ENCODE data around the gene CFP. TPM values are rescaled to one million over a fixed set of nuclear protein-coding genes. Genes with fewer than 3 reads are reported as not detected.

The CFP gene
- total and polyA plus RNA-seq, 5 donors from 2014 or later: 6.2 to 18.7 (median 11.7) TPM

DNA sequence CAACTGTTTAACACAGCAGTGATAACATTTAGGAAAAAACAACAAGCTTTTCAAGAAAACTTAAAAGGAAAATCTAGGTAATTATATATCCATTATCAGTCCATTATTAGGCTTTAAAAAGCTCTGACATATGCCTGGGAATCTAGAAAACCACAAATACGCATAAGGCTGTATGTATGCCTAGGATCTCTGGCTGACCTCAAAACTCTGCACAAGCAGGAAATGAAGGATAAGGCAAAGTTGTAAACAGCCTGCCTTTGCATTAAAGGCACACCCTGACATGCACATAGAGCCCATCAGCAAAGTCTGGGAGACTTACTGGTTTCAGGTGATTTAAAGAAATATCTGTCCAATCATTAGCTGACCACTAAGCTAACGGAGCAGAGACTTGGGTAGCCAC lies 33.5 kb downstream of the CFP start:
- Mint-ChIP-seq H3K27me3 (peaks cover 6% of the 10 kb centered on the region), H3K36me3 (peaks cover 4% of the 10 kb centered on the region), H3K27ac (peak overlapping the region; percentile 65 to 95 (median 69)), H3K4me1 (peaks cover 0 to 16% (median 5%) of the 10 kb centered on the region in 4 donors), H3K4me3 (peak overlapping the region in 1 of 4 donors; percentile 16), H3K9me3 (peaks cover 0 to 23% (median 5%) of the 10 kb centered on the region in 7 donors)
- no peaks in the 10 kb centered on the region for H3K36me3 ChIP-seq (ENCODE audit: control insufficient read depth, insufficient read depth, low read length)
- peak overlapping the region; percentile 19 for H3K4me3 ChIP-seq (ENCODE audit: low read depth, low read length)
- H3K4me1 ChIP-seq (ENCODE audit: control insufficient read depth, insufficient read depth, low read length, poor library complexity, severe bottlenecking): peaks cover 3% of the 10 kb centered on the region
- no peak overlapping the region for H3K27ac ChIP-seq (ENCODE audit: insufficient read depth, low read length, poor library complexity, severe bottlenecking)
- ATAC-seq (ENCODE audit: low read depth in 2 of 2): no peak
- DNase-seq: no peak
- H3K9me3 ChIP-seq (ENCODE audit: control insufficient read depth in 2 of 2, low read length in 2 of 2): peaks cover 5 to 10% of the 10 kb centered on the region in 2 experiments
- peaks cover 2% of the 10 kb centered on the region for H3K27me3 ChIP-seq (ENCODE audit: control insufficient read depth, insufficient read depth, low read length)

DNA sequence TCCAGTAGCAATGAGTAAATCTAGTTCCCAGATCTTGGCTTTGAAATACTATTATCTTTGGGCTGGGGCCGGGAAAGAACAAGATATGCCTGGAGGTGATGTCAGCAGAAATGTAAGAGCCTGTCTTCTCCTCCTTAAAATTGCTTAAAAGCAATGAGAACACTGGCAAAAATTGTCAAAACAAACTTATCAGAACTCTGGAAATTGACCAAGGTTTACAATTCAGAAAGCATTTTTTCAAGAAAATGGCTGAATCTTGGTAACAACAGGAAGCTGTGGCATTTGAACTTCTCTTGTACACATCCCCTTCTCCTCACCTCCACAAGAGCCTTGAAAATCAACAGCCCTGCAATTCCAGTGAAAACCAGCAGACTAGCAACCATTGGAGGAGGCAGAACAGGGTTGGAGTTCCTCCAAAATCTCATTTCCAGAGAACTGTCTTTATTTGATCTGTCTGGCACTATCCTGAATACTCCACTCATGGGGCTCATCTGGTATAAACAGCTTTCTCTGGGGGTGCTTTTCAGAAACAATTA lies 33.9 kb downstream of the CFP start:
- DNase-seq (peak in 1 of 3 donors; percentile 22), ATAC-seq (ENCODE audit: low read depth in 2 of 2) (no peak)

DNA sequence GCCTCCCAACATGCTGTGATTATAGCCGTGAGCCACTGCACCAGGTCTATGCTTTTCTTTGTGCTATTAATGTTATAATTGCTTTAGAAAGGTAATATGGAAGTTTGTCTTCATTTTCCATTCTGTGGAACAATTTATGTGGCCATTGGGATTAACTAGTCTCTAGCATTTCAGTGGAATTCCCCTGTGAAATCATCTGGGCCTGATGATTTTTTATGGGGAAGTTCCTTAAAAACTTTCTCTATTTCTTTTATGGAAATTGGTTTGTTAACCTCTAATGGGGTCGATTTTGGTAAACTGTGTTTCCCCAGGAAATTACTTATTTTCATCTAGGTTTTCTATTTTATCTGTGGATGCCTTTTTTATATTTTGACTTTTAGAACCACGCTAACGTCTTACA lies 36.2 kb downstream of the CFP start:
- Mint-ChIP-seq H3K27me3 (no peaks in the 10 kb centered on the region), H3K36me3 (peaks cover 4% of the 10 kb centered on the region), H3K4me3 (no peak overlapping the region), H3K9me3 (peaks cover 0 to 18% (median 5%) of the 10 kb centered on the region in 7 donors), H3K27ac (no peak overlapping the region), H3K4me1 (peaks cover 0 to 16% (median 5%) of the 10 kb centered on the region in 4 donors)
- Histone ChIP-seq H3K9me3 (ENCODE audit: control insufficient read depth in 2 of 2, low read length in 2 of 2) (peaks cover 5 to 8% of the 10 kb centered on the region in 2 experiments), H3K27me3 (ENCODE audit: control insufficient read depth, insufficient read depth, low read length) (no peaks in the 10 kb centered on the region), H3K27ac (ENCODE audit: insufficient read depth, low read length, poor library complexity, severe bottlenecking) (no peak overlapping the region), H3K36me3 (ENCODE audit: control insufficient read depth, insufficient read depth, low read length) (no peaks in the 10 kb centered on the region), H3K4me3 (ENCODE audit: low read depth, low read length) (no peak overlapping the region), H3K4me1 (ENCODE audit: control insufficient read depth, insufficient read depth, low read length, poor library complexity, severe bottlenecking) (peaks cover 3% of the 10 kb centered on the region)
- no peak for DNase-seq
- no peak for ATAC-seq (ENCODE audit: low read depth in 2 of 2)

More for the DNA sequence above, 33.9 kb downstream of the CFP start:
- H3K4me1 ChIP-seq (ENCODE audit: control insufficient read depth, insufficient read depth, low read length, poor library complexity, severe bottlenecking): peaks cover 3% of the 10 kb centered on the region
- Mint-ChIP-seq H3K27me3 (peaks cover 1% of the 10 kb centered on the region), H3K4me1 (peaks cover 0 to 16% (median 5%) of the 10 kb centered on the region in 4 donors), H3K4me3 (peak overlapping the region in 2 of 4 donors; percentile 16 to 19), H3K9me3 (peaks cover 0 to 23% (median 5%) of the 10 kb centered on the region in 7 donors), H3K27ac (peak overlapping the region; percentile 65 to 95 (median 69)), H3K36me3 (peaks cover 4% of the 10 kb centered on the region)
- no peak overlapping the region for H3K27ac ChIP-seq (ENCODE audit: insufficient read depth, low read length, poor library complexity, severe bottlenecking)
- peaks cover 2% of the 10 kb centered on the region for H3K27me3 ChIP-seq (ENCODE audit: control insufficient read depth, insufficient read depth, low read length)
- H3K9me3 ChIP-seq (ENCODE audit: control insufficient read depth in 2 of 2, low read length in 2 of 2): peaks cover 5 to 10% of the 10 kb centered on the region in 2 experiments
- H3K36me3 ChIP-seq (ENCODE audit: control insufficient read depth, insufficient read depth, low read length): no peaks in the 10 kb centered on the region
- peak overlapping the region; percentile 19 for H3K4me3 ChIP-seq (ENCODE audit: low read depth, low read length)

DNA sequence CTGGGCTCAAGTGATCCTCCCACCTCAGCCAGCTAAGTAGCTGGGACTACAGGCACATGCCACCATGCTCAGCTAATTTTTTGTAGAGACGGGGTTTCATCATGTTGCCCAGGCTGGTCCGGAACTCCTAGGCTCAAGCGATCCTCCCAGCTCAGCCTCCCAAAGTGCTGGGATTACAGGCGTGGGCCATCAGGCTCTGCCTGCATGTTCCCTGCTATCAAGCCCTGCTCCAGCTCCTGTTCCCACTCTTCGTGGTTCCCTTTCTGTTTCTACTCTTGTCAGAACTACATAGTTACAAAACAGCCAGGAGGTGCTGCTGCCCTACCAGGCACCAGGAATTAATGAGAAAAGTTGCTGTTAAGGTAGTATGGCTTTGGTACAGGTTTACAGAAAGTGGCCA lies 38.7 kb downstream of the CFP start:
- Mint-ChIP-seq H3K4me1 (peaks cover 0 to 11% (median under 1%) of the 10 kb centered on the region in 4 donors), H3K4me3 (no peak overlapping the region), H3K27ac (no peak overlapping the region), H3K27me3 (no peaks in the 10 kb centered on the region), H3K9me3 (peaks cover 0 to 6% (median 0%) of the 10 kb centered on the region in 7 donors), H3K36me3 (peaks cover under 1% of the 10 kb centered on the region)
- H3K4me1 ChIP-seq (ENCODE audit: control insufficient read depth, insufficient read depth, low read length, poor library complexity, severe bottlenecking): peaks cover 3% of the 10 kb centered on the region
- no peaks in the 10 kb centered on the region for H3K36me3 ChIP-seq (ENCODE audit: control insufficient read depth, insufficient read depth, low read length)
- H3K4me3 ChIP-seq (ENCODE audit: low read depth, low read length): no peak overlapping the region
- no peak overlapping the region for H3K27ac ChIP-seq (ENCODE audit: insufficient read depth, low read length, poor library complexity, severe bottlenecking)
- no peaks in the 10 kb centered on the region for H3K9me3 ChIP-seq (ENCODE audit: control insufficient read depth in 2 of 2, low read length in 2 of 2)
- DNase-seq (no peak), ATAC-seq (ENCODE audit: low read depth in 2 of 2) (no peak)
- H3K27me3 ChIP-seq (ENCODE audit: control insufficient read depth, insufficient read depth, low read length): no peaks in the 10 kb centered on the region

DNA sequence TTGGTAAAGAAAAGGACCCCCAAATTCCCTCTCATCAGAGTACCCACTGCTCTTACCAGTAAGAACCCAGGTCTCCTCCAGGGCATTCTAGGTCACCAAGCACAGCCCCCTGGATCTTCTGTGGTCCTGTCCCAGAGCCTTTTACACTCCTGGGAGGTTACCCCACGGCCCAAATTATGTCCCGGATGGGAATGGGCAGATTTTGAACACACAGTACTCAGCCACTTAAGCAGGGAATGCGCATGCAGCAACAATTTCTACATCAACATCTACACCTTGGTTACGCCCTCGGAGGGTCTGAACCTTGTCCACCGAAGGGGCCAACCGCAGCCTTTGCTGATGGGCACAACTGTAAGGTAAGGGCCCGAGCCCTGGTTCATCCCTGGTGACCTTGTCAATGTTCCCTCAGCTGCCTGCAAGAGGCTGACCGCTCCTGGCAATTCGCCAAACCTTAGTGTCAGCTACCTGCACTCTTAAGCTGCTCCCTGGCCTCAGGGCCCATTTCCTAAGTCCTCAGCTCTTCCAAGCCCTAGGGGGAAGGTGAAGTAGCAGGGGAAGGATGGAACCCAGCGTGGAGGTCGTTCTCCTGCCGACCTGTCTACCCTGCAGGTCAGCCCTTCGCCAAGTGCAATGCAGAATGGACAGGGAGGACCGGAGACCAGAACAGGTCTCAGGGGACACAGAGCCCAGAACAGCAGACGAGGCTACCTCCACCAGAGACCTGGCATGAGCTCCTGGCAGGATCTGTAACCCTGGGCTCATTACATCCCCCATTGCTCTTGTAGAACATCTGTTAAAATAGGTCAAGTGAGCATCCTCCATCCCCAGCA lies 41.6 kb downstream of the CFP start:
- H3K9me3 Mint-ChIP-seq: no peaks in the 10 kb centered on the region
- ATAC-seq (ENCODE audit: low read depth in 2 of 2) (no peak), DNase-seq (no peak)

DNA sequence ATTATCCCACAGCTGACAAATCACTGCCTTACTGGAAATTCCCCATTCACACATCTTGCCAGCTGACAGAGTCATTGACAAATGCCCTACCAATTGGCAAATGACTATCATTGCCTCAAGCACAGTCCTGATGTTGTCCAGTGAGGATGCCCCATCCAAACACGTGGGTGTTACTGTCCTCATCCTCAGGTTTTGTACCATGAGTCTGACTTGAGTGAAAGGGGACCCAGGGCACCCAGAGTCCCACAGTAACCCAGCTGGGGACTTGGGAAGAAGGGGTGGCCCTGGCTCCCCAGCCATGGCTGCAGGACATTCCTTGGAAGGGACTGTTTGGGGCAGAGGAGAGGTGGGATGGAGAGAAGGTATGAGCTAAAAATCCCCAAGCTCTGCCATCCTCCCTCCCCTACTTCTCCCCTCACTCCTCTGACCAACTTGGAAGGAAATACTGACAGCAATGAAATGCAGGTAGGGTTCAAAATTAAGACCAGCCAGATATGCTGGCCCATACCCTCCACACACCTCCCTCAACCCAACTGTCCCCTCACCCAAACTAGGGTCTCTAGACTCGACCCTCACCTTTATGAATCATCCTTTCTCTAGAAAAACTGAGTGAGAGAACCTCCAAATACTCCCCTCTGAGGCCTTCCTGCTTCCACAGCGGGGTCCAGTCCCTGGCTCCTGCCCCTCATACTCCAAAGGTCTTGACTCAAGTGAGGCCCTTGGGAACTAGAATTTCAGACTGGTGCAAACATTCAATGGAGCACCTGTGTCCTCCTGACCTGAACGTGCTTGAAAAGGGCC lies 42.4 kb downstream of the CFP start:
- H3K27ac ChIP-seq (ENCODE audit: insufficient read depth, low read length, poor library complexity, severe bottlenecking): no peak overlapping the region
- Mint-ChIP-seq H3K27me3 (no peaks in the 10 kb centered on the region), H3K36me3 (peaks cover 5% of the 10 kb centered on the region), H3K9me3 (no peaks in the 10 kb centered on the region), H3K27ac (peak overlapping the region in 1 of 3 donors; percentile 50), H3K4me3 (no peak overlapping the region), H3K4me1 (peaks cover 0 to 12% (median 4%) of the 10 kb centered on the region in 4 donors)
- H3K4me3 ChIP-seq (ENCODE audit: low read depth, low read length): no peak overlapping the region
- no peaks in the 10 kb centered on the region for H3K27me3 ChIP-seq (ENCODE audit: control insufficient read depth, insufficient read depth, low read length)
- no peak for ATAC-seq (ENCODE audit: low read depth in 2 of 2)
- peaks cover 10% of the 10 kb centered on the region for H3K4me1 ChIP-seq (ENCODE audit: control insufficient read depth, insufficient read depth, low read length, poor library complexity, severe bottlenecking)
- DNase-seq: no peak
- H3K9me3 ChIP-seq (ENCODE audit: control insufficient read depth in 2 of 2, low read length in 2 of 2): no peaks in the 10 kb centered on the region
- no peaks in the 10 kb centered on the region for H3K36me3 ChIP-seq (ENCODE audit: control insufficient read depth, insufficient read depth, low read length)

More for the DNA sequence above, 41.6 kb downstream of the CFP start:
- Histone ChIP-seq H3K27ac (ENCODE audit: insufficient read depth, low read length, poor library complexity, severe bottlenecking) (no peak overlapping the region), H3K9me3 (ENCODE audit: control insufficient read depth in 2 of 2, low read length in 2 of 2) (no peaks in the 10 kb centered on the region), H3K4me1 (ENCODE audit: control insufficient read depth, insufficient read depth, low read length, poor library complexity, severe bottlenecking) (peaks cover 2% of the 10 kb centered on the region), H3K36me3 (ENCODE audit: control insufficient read depth, insufficient read depth, low read length) (no peaks in the 10 kb centered on the region), H3K27me3 (ENCODE audit: control insufficient read depth, insufficient read depth, low read length) (no peaks in the 10 kb centered on the region), H3K4me3 (ENCODE audit: low read depth, low read length) (no peak overlapping the region)
- Mint-ChIP-seq H3K27ac (peak overlapping the region in 1 of 3 donors; percentile 50), H3K4me1 (peaks cover 0 to 9% (median 4%) of the 10 kb centered on the region in 4 donors), H3K4me3 (no peak overlapping the region), H3K27me3 (no peaks in the 10 kb centered on the region), H3K36me3 (peaks cover 5% of the 10 kb centered on the region)

DNA sequence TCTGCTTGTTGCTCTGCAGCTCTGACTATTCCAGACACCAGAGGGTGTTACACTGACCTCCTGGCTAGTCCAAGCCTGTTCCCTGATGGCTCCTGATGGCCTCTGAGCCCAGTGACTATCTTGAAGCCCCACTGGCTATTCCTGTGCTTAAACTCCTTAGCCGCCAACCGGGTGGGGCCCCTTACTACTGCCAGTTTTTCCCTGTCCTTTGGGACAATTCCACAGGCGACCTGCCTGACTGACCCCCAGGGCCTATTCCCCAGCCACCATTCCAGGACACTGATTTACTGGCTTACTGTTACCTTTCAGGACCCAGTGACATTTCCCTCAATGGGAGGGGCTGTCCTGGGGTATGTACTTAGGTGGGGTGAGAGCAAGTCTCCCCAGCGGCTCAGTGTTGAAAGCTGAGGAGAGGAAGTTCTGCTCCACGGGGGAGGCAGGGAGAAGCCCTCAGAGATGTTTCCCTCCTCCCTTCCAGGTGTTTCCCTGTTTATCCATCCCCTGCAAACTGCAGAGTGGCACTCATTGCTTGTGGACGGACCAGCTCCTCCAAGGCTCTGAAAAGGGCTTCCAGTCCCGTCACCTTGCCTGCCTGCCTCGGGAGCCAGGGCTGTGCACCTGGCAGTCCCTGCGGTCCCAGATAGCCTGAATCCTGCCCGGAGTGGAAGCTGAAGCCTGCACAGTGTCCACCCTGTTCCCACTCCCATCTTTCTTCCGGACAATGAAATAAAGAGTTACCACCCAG lies 43.5 kb downstream of the CFP start:
- no peaks in the 10 kb centered on the region for H3K9me3 Mint-ChIP-seq
- H3K27me3 ChIP-seq (ENCODE audit: control insufficient read depth, insufficient read depth, low read length): no peaks in the 10 kb centered on the region
- ATAC-seq (ENCODE audit: low read depth in 2 of 2): no peak
- peak overlapping the region in 2 of 3 donors; percentile 44 to 48 for H3K27ac Mint-ChIP-seq
- no peak overlapping the region for H3K4me3 ChIP-seq (ENCODE audit: low read depth, low read length)
- peaks cover 20% of the 10 kb centered on the region for H3K4me1 ChIP-seq (ENCODE audit: control insufficient read depth, insufficient read depth, low read length, poor library complexity, severe bottlenecking)
- H3K4me1 Mint-ChIP-seq: peaks cover 0 to 19% (median 11%) of the 10 kb centered on the region in 4 donors
- DNase-seq: no peak
- H3K27me3 Mint-ChIP-seq: no peaks in the 10 kb centered on the region
- no peak overlapping the region for H3K27ac ChIP-seq (ENCODE audit: insufficient read depth, low read length, poor library complexity, severe bottlenecking)
- no peak overlapping the region for H3K4me3 Mint-ChIP-seq
- H3K9me3 ChIP-seq (ENCODE audit: control insufficient read depth in 2 of 2, low read length in 2 of 2): no peaks in the 10 kb centered on the region
- H3K36me3 ChIP-seq (ENCODE audit: control insufficient read depth, insufficient read depth, low read length): no peaks in the 10 kb centered on the region
- peaks cover 5% of the 10 kb centered on the region for H3K36me3 Mint-ChIP-seq
